ENCODE results near the gene APOO.

APOO gene

DNA sequence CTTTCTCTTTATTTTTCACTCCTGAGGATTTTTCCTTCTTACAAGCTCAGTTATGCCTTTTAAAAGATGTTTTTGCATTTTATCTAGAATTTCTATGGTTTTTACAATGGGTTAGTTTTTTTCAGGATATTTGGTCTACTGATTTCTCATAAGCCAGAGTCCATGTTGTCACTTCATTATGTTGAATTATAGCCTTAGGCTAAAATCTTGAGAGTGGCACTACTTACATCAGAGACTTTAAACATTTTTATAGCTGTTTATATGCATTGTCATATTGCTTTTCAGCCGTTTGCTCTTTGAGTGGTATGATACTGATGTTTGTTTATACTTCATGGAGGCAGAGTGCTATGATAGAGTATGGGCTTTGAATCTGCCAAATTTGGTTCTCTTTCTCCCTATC is 36.5 kb upstream of the APOO start:
- in situ Hi-C loops (cut with MboI; ENCODE audit: low pct_unique_long_range_greater_than_20kb, low sequenced_read_pairs, unreplicated experiment) = no loop called here
- TF ChIP-seq, protein P1, sequence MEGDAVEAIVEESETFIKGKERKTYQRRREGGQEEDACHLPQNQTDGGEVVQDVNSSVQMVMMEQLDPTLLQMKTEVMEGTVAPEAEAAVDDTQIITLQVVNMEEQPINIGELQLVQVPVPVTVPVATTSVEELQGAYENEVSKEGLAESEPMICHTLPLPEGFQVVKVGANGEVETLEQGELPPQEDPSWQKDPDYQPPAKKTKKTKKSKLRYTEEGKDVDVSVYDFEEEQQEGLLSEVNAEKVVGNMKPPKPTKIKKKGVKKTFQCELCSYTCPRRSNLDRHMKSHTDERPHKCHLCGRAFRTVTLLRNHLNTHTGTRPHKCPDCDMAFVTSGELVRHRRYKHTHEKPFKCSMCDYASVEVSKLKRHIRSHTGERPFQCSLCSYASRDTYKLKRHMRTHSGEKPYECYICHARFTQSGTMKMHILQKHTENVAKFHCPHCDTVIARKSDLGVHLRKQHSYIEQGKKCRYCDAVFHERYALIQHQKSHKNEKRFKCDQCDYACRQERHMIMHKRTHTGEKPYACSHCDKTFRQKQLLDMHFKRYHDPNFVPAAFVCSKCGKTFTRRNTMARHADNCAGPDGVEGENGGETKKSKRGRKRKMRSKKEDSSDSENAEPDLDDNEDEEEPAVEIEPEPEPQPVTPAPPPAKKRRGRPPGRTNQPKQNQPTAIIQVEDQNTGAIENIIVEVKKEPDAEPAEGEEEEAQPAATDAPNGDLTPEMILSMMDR (IDR thresholded peaks at IDR 0.05; ENCODE audit: extremely low read depth, insufficient read depth, missing control alignments) = no peak

DNA sequence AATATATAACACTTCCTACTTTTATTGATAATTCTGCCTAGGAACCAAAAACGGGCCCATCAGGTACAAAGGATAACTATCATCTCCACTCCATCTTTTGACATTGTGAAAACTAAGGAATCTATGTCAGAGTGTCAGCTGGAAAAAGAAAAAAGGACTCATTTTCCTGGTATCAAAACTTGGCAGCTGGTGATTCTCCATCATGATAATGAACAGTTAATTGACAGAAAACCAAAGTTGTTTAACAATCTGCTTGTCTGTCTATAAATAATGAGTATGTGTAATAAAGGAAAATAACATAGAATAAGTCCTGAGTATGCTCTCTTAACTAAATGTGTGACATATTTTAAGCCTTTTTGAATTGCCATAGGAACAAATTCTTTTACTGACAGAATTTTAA is 31.5 kb upstream of the APOO start:
- DNase-seq (ENCODE audit: low spot score) = no peak
- TF ChIP-seq, protein P1 (IDR thresholded peaks at IDR 0.05; ENCODE audit: extremely low read depth, insufficient read depth, missing control alignments) = no peak
- in situ Hi-C loops (cut with MboI; ENCODE audit: low pct_unique_long_range_greater_than_20kb, low sequenced_read_pairs, unreplicated experiment) = no loop called here

More for the DNA sequence above, 36.5 kb upstream of the APOO start:
- no peak for DNase-seq (ENCODE audit: low spot score)

DNA sequence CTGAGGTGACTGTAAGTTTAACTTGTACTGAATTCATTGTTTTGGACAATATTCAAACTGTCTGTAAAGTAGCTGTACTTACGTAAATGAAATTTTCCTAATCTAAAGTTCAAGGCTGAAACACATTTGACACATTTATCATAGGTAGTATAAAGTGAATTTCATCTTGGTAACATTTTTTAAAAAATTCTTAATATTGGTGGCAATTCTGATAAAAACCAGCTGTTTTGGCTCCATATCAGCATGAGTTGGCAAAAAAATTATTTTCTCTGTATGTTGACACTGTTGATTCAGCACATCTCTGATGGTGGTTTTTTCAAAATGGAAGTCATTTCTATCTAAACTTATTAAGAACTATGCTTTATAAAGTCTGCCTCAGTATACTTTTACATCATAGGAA is 31.0 kb upstream of the APOO start:
- TF ChIP-seq, protein P1 (IDR thresholded peaks at IDR 0.05; ENCODE audit: extremely low read depth, insufficient read depth, missing control alignments) = no peak
- no peak for DNase-seq (ENCODE audit: low spot score)
- in situ Hi-C loops (cut with MboI; ENCODE audit: low pct_unique_long_range_greater_than_20kb, low sequenced_read_pairs, unreplicated experiment) = no loop called here

DNA sequence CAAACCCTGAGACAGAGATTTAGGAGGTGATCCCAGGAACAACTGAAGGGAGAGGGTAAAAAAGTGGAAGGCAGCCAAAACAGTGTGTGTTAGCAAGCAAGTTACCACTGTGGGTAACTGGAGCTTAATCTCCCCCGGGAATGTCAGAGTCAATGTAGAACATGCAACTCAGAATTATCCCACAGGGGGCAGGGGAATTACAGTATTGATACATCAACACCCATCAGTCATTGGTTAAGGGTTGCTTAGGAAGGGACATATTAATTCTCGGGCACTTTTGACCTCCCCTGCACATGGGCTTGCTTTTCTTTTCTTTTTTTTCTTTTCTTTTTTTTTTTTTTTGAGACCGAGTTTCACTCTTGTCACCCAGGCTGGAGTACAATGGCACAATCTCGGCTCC is 29.4 kb upstream of the APOO start:
- no peak for DNase-seq (ENCODE audit: low spot score)
- TF ChIP-seq, protein P1 (IDR thresholded peaks at IDR 0.05; ENCODE audit: extremely low read depth, insufficient read depth, missing control alignments) = no peak
- in situ Hi-C loops (cut with MboI; ENCODE audit: low pct_unique_long_range_greater_than_20kb, low sequenced_read_pairs, unreplicated experiment) = no loop called here

DNA sequence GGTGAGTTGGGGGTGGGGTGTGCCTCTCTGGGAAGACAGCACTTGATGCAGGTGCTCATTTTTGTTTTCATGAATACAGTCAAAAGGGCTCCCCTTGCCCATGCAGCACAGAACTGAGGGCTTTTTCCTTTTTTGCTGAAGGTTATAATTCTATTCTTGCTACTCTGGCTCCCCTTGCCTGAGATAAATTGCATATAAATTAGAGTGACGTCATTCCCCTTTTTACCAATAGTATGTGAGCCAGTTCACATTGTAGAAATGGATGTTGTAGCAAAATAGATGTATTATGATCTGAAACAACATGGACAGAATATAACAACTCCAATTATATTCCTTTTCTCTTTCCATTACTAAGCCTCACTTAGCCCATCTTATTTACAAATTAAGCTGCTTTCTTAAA is 28.4 kb upstream of the APOO start:
- no peak for DNase-seq (ENCODE audit: low spot score)
- in situ Hi-C loops (cut with MboI; ENCODE audit: low pct_unique_long_range_greater_than_20kb, low sequenced_read_pairs, unreplicated experiment) = no loop called here
- TF ChIP-seq, protein P1 (IDR thresholded peaks at IDR 0.05; ENCODE audit: extremely low read depth, insufficient read depth, missing control alignments) = no peak

DNA sequence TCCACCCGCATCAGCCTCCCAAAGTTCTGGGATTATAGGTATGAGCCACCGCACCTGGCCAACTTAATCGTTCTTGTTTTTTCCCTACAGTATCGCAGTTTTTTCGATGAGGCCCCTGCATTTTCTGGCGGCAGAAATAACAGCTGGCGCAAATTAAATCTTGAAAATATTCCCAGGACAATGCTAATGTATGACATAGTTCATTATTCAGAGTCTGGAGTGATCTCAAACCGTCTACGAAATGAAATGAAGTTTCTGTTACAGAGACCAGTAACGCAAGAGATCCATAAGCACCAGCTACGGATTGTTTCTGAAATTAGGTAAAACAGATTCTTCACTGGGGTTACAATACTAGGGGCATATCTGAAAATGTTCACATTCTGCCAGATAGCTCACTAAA is 27.4 kb upstream of the APOO start:
- TF ChIP-seq, protein P1 (IDR thresholded peaks at IDR 0.05; ENCODE audit: extremely low read depth, insufficient read depth, missing control alignments) = no peak
- DNase-seq (ENCODE audit: low spot score) = no peak
- in situ Hi-C loops (cut with MboI; ENCODE audit: low pct_unique_long_range_greater_than_20kb, low sequenced_read_pairs, unreplicated experiment) = no loop called here

DNA sequence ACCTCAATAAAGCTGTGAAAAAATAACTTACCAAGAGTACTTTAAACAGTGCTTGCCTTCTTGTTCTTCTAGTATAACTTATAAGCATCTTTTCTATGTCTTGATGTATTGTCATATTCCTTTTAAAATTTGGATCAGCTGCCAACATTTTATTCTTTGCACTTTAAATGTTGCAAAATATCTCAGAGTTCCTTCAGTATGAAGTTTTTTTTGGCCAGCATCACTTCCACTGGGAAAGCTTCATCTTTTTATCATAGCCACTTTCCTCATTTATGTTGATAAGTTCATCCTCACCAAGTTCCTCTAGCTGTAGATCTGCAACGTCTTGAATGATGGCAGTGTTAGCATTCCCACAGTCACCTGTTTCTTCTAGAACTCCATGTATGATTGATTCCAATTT is 24.3 kb upstream of the APOO start:
- in situ Hi-C loops (cut with MboI; ENCODE audit: low pct_unique_long_range_greater_than_20kb, low sequenced_read_pairs, unreplicated experiment) = no loop called here
- no peak for DNase-seq (ENCODE audit: low spot score)
- TF ChIP-seq, protein P1 (IDR thresholded peaks at IDR 0.05; ENCODE audit: extremely low read depth, insufficient read depth, missing control alignments) = no peak

Data from GM13977 (cell line).